Adrenal gland (tissue), 5 donors: ENCODE measurements around the gene NOC4L.

Experiments
- CTCF ChIP-seq, 6 experiments: fragments of 450-650 bp in 4 of 6; fragments of 200-600 bp in 2 of 6; sonication (generic) in 1 of 6; IDR thresholded peaks; 1 replicate in 5 of 6; 2 replicates in 1 of 6; pipeline versions ENCODE4 v1.5.1 to v1.8.0; 2016 to 2021; ENCODE audit warnings: antibody characterized with exemption in 6 of 6, mild to moderate bottlenecking in 2 of 6, moderate library complexity in 1 of 6
- POLR2A ChIP-seq, 2 donors: fragments of 450-650 bp; IDR thresholded peaks; one replicate each; pipeline ENCODE4 v1.6.1; 2017; ENCODE audit warnings: antibody characterized with exemption in 2 of 2, mild to moderate bottlenecking in 2 of 2, moderate library complexity in 1 of 2
- donor health status: DM: no; HTN: no; CAD: no.

- TF ChIP-seq CTCF (IDR thresholded peaks at IDR 0.05) (no peak), POLR2A (IDR thresholded peaks at IDR 0.05) (no peak)
These were observed 26.5 kb downstream of the NOC4L start for GRCh38 chr12:132170637-132171292.
